AG09319 (cell line): ENCODE measurements around the gene COL8A2.
A peak's percentile ranks its signal among the peaks of the same experiment; 100 is the strongest.

ENCODE experiments used
- DNase-seq: peaks from one replicate; pipeline ENCODE4 v3.0.0-alpha.2; 2010; ENCODE audit warnings: low read depth; ENCODE audit errors: extremely low read depth
- TF ChIP-seq, protein P1 (sequence below): IDR thresholded peaks from 2 replicates; pipeline ENCODE4 v1.5.1; 2011; ENCODE audit warnings: low read depth, mild to moderate bottlenecking, inconsistent platforms, low read length, moderate library complexity

Gene COL8A2

DNA sequence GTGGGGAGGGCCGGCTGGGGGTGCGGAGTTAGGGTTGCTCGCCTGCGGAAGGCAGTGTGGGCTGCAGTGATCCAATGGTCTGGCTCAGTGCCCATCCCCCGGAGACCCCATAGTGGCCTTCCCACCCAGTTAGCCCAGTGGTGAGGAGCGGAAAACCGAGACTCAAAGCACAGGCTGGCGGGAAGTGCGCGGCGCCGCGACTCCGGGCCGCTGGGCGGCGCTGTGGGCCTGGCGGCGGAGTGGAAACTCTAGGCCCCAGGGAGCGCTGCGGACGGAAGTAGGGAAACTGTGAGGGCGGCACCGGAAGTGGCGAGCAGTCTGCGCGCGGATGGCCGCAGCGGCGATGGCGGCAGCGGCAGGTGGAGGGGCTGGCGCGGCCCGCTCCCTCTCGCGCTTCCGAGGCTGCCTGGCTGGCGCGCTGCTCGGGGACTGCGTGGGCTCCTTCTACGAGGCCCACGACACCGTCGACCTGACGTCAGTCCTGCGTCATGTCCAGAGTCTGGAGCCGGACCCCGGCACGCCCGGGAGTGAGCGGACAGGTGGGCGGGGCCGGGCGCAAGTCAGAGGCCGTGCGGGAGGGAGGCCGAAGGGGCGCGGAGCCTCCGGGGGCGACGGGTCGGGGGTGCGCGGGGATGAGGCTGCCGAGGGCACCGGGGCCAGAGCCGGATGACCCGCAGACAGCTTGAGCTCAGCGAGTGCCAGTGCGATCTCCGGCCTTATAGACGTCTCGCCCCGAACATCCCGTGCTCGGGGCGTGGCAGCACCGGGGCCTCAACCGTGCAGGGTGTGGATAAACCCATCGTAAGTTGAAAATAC, 36.2 kb downstream of the COL8A2 start, which contains the start of gene ADPRS:
ADPRS (plus strand) TSS at position 316 of the 816 bp plus-strand sequence; CDS start at position 329, 13 bp downstream.
- TF ChIP-seq, protein P1, sequence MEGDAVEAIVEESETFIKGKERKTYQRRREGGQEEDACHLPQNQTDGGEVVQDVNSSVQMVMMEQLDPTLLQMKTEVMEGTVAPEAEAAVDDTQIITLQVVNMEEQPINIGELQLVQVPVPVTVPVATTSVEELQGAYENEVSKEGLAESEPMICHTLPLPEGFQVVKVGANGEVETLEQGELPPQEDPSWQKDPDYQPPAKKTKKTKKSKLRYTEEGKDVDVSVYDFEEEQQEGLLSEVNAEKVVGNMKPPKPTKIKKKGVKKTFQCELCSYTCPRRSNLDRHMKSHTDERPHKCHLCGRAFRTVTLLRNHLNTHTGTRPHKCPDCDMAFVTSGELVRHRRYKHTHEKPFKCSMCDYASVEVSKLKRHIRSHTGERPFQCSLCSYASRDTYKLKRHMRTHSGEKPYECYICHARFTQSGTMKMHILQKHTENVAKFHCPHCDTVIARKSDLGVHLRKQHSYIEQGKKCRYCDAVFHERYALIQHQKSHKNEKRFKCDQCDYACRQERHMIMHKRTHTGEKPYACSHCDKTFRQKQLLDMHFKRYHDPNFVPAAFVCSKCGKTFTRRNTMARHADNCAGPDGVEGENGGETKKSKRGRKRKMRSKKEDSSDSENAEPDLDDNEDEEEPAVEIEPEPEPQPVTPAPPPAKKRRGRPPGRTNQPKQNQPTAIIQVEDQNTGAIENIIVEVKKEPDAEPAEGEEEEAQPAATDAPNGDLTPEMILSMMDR: peak; percentile 78

DNA sequence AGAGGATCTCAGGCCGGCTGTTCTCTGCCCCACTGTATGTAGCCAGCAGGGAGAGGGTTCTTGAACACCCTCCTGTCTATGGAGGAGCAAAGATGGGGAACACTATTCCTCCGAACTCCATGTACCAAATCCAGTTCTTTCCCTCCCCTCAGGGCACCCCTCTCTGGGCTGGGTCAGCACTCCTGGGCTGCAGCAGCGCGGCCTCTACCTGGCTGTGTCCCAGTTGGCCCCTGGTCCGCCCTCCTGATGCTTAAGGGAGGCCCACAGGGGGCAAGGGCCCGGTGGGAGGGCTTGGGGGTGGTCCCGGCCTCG, 36.8 kb downstream of the COL8A2 start:
- no peak for DNase-seq
- TF ChIP-seq, protein P1: no peak

More for the DNA sequence above, 36.2 kb downstream of the COL8A2 start, which contains the start of gene ADPRS:
- DNase-seq: peak; percentile 73

DNA sequence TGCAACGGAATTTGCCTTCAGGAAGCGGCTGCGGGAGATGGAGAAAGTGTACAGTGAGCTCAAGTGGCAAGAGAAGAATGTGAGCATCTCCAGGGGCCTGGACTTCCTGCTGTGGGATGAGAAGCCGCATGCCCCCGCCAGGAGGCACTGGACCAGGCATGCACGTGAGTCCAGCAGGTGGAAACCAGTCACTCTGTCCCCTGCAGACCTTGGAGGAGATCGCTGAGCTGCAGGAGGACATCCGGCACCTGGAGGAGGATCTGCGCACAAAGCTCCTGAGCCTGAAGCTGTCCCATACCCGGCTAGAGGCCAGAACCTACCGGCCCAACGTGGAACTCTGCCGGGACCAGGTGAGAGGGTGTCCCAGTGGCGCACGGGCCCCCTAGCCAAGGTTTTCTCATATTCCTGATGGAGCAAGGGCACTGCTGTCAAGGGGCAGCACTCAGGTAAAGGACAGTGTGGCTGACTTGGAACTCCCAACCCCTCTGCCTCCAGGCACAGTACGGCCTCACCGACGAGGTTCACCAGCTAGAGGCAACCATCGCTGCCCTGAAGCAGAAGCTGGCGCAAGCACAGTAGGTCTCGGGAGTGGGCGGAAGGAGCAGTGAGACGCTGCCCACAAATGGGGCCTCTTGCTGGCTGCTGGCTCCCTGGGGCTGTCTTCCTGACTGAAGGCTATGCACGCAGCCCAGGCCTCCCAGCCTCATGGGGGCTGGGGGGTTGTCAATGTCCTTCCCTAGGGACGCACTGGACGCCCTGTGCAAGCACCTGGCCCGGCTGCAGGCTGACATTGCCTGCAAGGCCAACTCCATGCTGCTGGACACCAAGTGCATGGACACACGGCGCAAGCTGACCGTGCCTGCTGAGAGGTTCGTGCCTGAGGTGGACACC, 37.5 kb downstream of the COL8A2 start:
- TF ChIP-seq, protein P1: no peak
- DNase-seq: no peak

DNA sequence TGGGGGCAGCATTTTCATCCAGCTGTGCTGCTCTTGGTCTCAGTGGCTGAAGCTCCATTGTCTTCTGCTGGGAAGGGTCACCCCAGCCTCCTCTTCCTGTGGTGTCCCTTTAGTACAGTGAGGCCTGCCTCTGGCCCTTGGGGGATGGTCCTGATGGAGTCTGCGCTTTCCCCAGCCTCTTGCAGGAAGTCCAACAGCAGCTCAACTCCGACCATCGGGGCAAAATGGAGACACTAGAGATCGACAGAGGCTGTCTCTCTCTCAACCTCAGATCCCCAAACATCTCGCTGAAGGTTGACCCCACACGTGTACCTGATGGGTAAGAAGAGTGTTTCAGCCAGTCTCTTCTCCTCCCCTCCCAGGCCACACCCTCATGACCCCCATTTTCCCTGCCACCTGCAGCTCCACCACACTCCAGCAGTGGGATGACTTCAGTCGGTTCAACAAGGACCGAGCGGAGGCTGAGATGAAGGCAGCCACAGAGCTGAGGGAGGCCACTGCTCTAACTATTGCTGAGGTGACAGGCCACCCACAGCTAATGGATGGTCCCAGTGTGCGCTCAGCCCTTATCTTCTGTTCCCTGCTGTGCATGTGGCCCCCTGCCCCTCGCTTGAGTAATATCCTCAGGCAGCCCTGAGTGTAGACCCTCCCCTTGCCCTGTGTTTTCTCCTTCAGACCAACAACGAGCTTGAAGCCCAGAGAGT, 38.3 kb downstream of the COL8A2 start:
- TF ChIP-seq, protein P1: no peak
- DNase-seq: no peak

DNA sequence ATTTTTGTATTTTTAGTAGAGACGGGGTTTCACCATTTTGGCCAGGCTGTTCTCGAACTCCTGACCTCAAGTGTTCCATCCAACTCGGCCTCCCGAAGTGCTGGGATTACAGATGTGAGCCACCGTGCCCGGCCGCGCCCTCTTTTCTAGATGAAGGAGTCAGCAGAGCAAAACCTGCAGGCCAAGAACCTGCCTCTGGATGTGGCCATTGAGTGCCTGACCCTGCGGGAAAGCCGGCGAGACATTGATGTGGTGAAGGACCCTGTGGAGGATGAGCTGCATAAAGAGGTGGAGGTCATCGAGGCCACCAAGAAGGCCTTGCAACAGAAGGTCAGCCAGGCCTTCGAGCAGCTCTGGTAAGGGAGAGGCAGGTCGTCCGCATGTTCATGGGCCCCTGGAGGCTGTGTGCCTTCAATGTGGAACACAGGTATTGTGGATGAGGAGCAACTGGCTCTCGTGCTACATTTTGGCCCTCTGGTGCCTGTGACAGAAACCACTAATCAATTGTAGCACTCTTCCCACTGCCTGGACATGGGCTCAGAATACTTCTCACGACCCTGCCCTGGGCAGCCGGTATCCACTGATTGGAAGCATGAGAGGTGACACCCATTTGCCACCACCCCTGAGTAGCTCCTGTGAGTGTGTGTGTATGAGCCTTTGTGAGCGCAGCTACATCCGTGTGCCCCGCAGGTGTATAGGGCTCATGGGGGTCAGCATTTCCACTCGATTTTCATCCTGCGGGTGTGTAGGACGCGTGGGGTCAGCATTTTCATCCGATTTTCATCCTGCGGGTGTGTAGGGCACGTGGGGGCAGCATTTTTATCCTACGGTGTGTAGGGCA, 39.1 kb downstream of the COL8A2 start:
- TF ChIP-seq, protein P1: no peak
- DNase-seq: no peak

DNA sequence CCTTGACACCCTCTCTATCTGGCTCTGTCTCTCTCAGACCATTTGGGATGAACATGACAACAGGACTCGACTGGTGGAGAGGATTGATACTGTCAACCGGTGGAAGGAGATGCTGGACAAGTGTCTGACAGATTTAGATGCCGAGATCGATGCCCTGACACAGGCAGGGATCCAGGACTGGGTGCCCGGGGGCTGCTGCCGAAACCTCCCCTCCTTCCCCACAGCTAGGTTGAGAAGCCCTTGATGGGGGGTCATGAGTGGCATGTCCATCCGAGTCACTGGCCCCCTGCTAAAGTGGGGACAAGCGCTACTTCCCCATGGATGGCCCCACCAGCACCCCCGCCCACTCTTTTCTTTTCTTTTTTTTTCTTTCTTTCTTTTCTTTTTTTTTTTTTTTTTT, 39.9 kb downstream of the COL8A2 start:
- DNase-seq: no peak
- TF ChIP-seq, protein P1: no peak
